ENCODE measurements around the gene PSMD6. TPM values are rescaled to one million over a fixed set of nuclear protein-coding genes. Genes with fewer than 3 reads are reported as not detected.

Gene PSMD6
- total and polyA plus RNA-seq, 2 donors (not counting 1 experiment from before 2014, with no cell fraction given), result 79.1 to 89.0 TPM

GRCh38 chr3:64039332-64039731, 16.0 kb upstream of the PSMD6 start:
- H3K9ac ChIP-seq (ENCODE audit: insufficient read depth, low read length), result no peak overlapping the region
- H3K27me3 ChIP-seq (ENCODE audit: control insufficient read depth, insufficient read depth, low read length), result no peaks in the 10 kb centered on the region
- no peak overlapping the region for H2AFZ ChIP-seq (ENCODE audit: low read length)
- no peak for TF ChIP-seq EZH2 (IDR thresholded peaks at IDR 0.05; ENCODE audit: low read length, missing control alignments)
- no peak for TF ChIP-seq CTCF (conservative IDR thresholded peaks at IDR 0.05 in 1 of 2, IDR thresholded peaks at IDR 0.05 in 1 of 2; ENCODE audit: low read depth in 1 of 2, low read length in 2 of 2)
- no peaks in the 10 kb centered on the region for H4K20me1 ChIP-seq (ENCODE audit: control insufficient read depth, extremely low read depth, insufficient read depth, low read length)
- H3K36me3 ChIP-seq (ENCODE audit: control insufficient read depth, insufficient read depth, low read length), result no peaks in the 10 kb centered on the region
- H3K27ac ChIP-seq (ENCODE audit: insufficient read depth, low read length), result no peak overlapping the region
- no peaks in the 10 kb centered on the region for H3K4me1 ChIP-seq (ENCODE audit: control insufficient read depth, extremely low read depth, insufficient read depth, low read length)
- H3K4me2 ChIP-seq (ENCODE audit: extremely low read depth, insufficient read depth, low read length), result no peak overlapping the region
- H3K4me3 ChIP-seq (replicated peaks in 1 of 4; ENCODE audit: control extremely low read depth in 1 of 4, insufficient read depth in 1 of 4, low read depth in 3 of 4, low read length in 4 of 4), result no peak overlapping the region
- no peak for DNase-seq (ENCODE audit: low read depth in 2 of 2)
- no peaks in the 10 kb centered on the region for H3K79me2 ChIP-seq (ENCODE audit: control insufficient read depth, insufficient read depth, low read length)
- H3K9me3 ChIP-seq (ENCODE audit: control insufficient read depth, insufficient read depth, low read depth, low read length), result no peaks in the 10 kb centered on the region

- H2AFZ ChIP-seq (ENCODE audit: low read length), result no peak overlapping the region
- H3K36me3 ChIP-seq (ENCODE audit: control insufficient read depth, insufficient read depth, low read length), result no peaks in the 10 kb centered on the region
- H3K4me1 ChIP-seq (ENCODE audit: control insufficient read depth, extremely low read depth, insufficient read depth, low read length), result no peaks in the 10 kb centered on the region
- H3K4me2 ChIP-seq (ENCODE audit: extremely low read depth, insufficient read depth, low read length), result no peak overlapping the region
- H3K9me3 ChIP-seq (ENCODE audit: control insufficient read depth, insufficient read depth, low read depth, low read length), result no peaks in the 10 kb centered on the region
- no peaks in the 10 kb centered on the region for H3K27me3 ChIP-seq (ENCODE audit: control insufficient read depth, insufficient read depth, low read length)
- H3K79me2 ChIP-seq (ENCODE audit: control insufficient read depth, insufficient read depth, low read length), result no peaks in the 10 kb centered on the region
- no peak overlapping the region for H3K27ac ChIP-seq (ENCODE audit: insufficient read depth, low read length)
- H3K9ac ChIP-seq (ENCODE audit: insufficient read depth, low read length), result no peak overlapping the region
- no peak for DNase-seq (ENCODE audit: low read depth in 2 of 2)
- TF ChIP-seq EZH2 (IDR thresholded peaks at IDR 0.05; ENCODE audit: low read length, missing control alignments), result no peak
- no peak for TF ChIP-seq CTCF (conservative IDR thresholded peaks at IDR 0.05 in 1 of 2, IDR thresholded peaks at IDR 0.05 in 1 of 2; ENCODE audit: low read depth in 1 of 2, low read length in 2 of 2)
- no peak overlapping the region for H3K4me3 ChIP-seq (replicated peaks in 1 of 4; ENCODE audit: control extremely low read depth in 1 of 4, insufficient read depth in 1 of 4, low read depth in 3 of 4, low read length in 4 of 4)
- no peaks in the 10 kb centered on the region for H4K20me1 ChIP-seq (ENCODE audit: control insufficient read depth, extremely low read depth, insufficient read depth, low read length)
These were observed 15.0 kb upstream of the PSMD6 start for GRCh38 chr3:64038253-64038767.

- H3K27ac ChIP-seq (ENCODE audit: insufficient read depth, low read length), result no peak overlapping the region
- no peak overlapping the region for H2AFZ ChIP-seq (ENCODE audit: low read length)
- H3K9me3 ChIP-seq (ENCODE audit: control insufficient read depth, insufficient read depth, low read depth, low read length), result no peaks in the 10 kb centered on the region
- H4K20me1 ChIP-seq (ENCODE audit: control insufficient read depth, extremely low read depth, insufficient read depth, low read length), result no peaks in the 10 kb centered on the region
- H3K4me3 ChIP-seq (replicated peaks in 1 of 4; ENCODE audit: control extremely low read depth in 1 of 4, insufficient read depth in 1 of 4, low read depth in 3 of 4, low read length in 4 of 4), result no peak overlapping the region
- no peaks in the 10 kb centered on the region for H3K79me2 ChIP-seq (ENCODE audit: control insufficient read depth, insufficient read depth, low read length)
- no peaks in the 10 kb centered on the region for H3K27me3 ChIP-seq (ENCODE audit: control insufficient read depth, insufficient read depth, low read length)
- no peaks in the 10 kb centered on the region for H3K4me1 ChIP-seq (ENCODE audit: control insufficient read depth, extremely low read depth, insufficient read depth, low read length)
- DNase-seq (ENCODE audit: low read depth in 2 of 2), result no peak
- TF ChIP-seq CTCF (conservative IDR thresholded peaks at IDR 0.05 in 1 of 2, IDR thresholded peaks at IDR 0.05 in 1 of 2; ENCODE audit: low read depth in 1 of 2, low read length in 2 of 2) (no peak), EZH2 (IDR thresholded peaks at IDR 0.05; ENCODE audit: low read length, missing control alignments) (no peak)
- H3K36me3 ChIP-seq (ENCODE audit: control insufficient read depth, insufficient read depth, low read length), result no peaks in the 10 kb centered on the region
- H3K4me2 ChIP-seq (ENCODE audit: extremely low read depth, insufficient read depth, low read length), result no peak overlapping the region
- no peak overlapping the region for H3K9ac ChIP-seq (ENCODE audit: insufficient read depth, low read length)
These were observed 13.8 kb upstream of the PSMD6 start for GRCh38 chr3:64037084-64037483.
